Spleen (tissue), 7 donors: ENCODE measurements around the gene ZNF598.

Experiments used
- POLR2A ChIP-seq, 3 donors: fragments of 450-650 bp; IDR thresholded peaks; one replicate each; pipeline ENCODE4 v1.5.1; 2017; ENCODE audit warnings: antibody characterized with exemption in 3 of 3, mild to moderate bottlenecking in 1 of 3
- POLR2AphosphoS5 ChIP-seq, 3 donors: sonication (generic); formaldehyde crosslinking; IDR thresholded peaks; one replicate each; pipeline ENCODE4 v1.5.1; 2017; ENCODE audit warnings: antibody characterized with exemption in 3 of 3
- TF ChIP-seq, protein P1 (sequence below), 11 experiments: fragments of 200-600 bp in 7 of 11; fragments of 450-650 bp in 4 of 11; sonication (generic) in 4 of 11; IDR thresholded peaks in 8 of 11; conservative IDR thresholded peaks in 3 of 11; 1 replicate in 7 of 11; 2 replicates in 4 of 11; pipeline versions ENCODE4 v1.4.0 to v1.8.0; 2016 to 2021; ENCODE audit warnings: antibody characterized with exemption in 11 of 11, inconsistent platforms in 4 of 11, mild to moderate bottlenecking in 1 of 11
- donor health status: DM: no; HTN: no; CAD: no; lungs with moderate emphysema.
- donor health status: DM: no; HTN: no; CAD: no.
- donor health status: DM: no; HTN: no; CAD: no.

DNA sequence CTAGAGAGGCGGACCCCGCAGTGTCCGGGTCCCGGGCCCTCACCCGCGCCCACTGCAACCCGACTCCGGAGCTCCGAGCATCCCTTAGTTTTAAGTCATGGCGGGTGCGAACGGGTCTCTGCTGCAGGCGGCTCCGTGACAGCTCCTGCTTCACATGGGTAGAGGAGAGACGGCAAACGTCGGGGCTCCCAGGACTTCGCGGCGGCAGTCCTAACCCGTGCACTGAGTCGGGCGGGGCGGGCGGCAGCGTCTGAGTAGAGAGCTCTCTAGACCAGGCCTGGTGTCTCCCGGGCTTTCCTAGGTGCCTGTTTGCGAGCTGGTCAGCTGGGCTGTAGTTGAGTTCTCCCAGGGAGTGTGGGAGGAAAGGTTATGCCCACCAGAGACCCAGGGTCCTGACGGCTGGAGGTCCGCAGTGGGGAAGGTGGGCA is 38.5 kb upstream of the ZNF598 start:
- TF ChIP-seq, protein P1, sequence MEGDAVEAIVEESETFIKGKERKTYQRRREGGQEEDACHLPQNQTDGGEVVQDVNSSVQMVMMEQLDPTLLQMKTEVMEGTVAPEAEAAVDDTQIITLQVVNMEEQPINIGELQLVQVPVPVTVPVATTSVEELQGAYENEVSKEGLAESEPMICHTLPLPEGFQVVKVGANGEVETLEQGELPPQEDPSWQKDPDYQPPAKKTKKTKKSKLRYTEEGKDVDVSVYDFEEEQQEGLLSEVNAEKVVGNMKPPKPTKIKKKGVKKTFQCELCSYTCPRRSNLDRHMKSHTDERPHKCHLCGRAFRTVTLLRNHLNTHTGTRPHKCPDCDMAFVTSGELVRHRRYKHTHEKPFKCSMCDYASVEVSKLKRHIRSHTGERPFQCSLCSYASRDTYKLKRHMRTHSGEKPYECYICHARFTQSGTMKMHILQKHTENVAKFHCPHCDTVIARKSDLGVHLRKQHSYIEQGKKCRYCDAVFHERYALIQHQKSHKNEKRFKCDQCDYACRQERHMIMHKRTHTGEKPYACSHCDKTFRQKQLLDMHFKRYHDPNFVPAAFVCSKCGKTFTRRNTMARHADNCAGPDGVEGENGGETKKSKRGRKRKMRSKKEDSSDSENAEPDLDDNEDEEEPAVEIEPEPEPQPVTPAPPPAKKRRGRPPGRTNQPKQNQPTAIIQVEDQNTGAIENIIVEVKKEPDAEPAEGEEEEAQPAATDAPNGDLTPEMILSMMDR (IDR thresholded peaks at IDR 0.05 in 8 of 11, conservative IDR thresholded peaks at IDR 0.05 in 3 of 11), result peak in 1 of 11 experiments; percentile 2
- no peak for TF ChIP-seq POLR2A (IDR thresholded peaks at IDR 0.05)
- TF ChIP-seq POLR2AphosphoS5 (IDR thresholded peaks at IDR 0.05), result no peak
